ENCODE measurements around the gene NANOS3.

The NANOS3 gene

GRCh38 chr19:13876834-13877233 lies at the start of gene NANOS3:
TSS of gene NANOS3 (plus strand) at chr19:13877134. CDS start at chr19:13877249, 115 bp downstream.
- no peak for DNase-seq (ENCODE audit: extremely low read depth in 1 of 2, low read depth in 1 of 2)

GRCh38 chr19:13827656-13828055 lies 49.3 kb upstream of the NANOS3 start:
- no peak for DNase-seq (ENCODE audit: extremely low read depth in 1 of 2, low read depth in 1 of 2)

GRCh38 chr19:13830114-13830740 lies 46.7 kb upstream of the NANOS3 start:
- no peak for DNase-seq (ENCODE audit: extremely low read depth in 1 of 2, low read depth in 1 of 2)

- no peak for DNase-seq (ENCODE audit: extremely low read depth in 1 of 2, low read depth in 1 of 2)
Observed at GRCh38 chr19:13830741-13831536, 46.0 kb upstream of the NANOS3 start.

DNA sequence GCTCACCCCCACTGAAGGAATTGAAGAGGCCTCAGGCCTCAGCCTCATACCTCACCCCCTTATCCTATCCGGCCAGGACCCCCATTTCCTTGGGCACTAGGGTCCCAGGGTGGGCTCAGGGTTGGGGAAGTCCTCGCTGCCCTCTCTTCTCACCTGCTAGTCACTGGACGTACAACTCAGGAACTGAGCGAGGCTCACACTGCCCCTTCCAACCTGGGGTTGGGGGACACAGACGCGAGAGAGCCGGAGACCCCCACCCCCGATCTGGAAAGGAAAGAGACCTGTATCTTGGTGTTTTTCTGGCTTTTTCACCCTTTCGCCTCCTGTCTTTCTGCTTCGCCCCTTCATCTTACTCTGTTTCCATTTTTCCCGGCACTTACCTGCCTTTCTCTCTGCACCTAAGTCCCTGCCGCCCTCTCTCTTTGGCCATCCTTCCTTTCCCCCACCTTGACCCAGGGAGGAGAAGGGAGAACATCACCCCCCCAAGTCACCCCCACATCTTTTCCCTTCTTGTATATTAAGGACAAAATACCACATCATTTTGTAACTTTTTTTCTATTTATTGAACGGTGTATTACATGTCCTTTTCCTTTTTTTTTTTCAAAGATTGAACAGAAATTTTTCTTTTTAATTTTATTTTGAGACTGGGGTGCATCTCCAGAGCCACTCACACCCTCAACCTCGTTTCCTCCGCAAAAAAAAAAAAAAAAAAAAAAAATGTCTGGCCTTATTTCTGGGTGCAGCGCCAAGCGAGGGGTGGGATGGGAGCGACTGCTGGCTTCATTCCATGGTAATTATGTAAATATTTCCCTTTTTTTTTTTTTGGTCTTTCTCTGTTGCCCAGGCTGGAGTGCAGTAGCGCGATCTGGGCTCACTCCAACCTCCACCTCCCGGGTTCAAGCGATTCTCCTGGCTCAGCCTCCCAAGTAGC lies 45.1 kb upstream of the NANOS3 start:
- DNase-seq (ENCODE audit: extremely low read depth in 1 of 2, low read depth in 1 of 2), result no peak

DNA sequence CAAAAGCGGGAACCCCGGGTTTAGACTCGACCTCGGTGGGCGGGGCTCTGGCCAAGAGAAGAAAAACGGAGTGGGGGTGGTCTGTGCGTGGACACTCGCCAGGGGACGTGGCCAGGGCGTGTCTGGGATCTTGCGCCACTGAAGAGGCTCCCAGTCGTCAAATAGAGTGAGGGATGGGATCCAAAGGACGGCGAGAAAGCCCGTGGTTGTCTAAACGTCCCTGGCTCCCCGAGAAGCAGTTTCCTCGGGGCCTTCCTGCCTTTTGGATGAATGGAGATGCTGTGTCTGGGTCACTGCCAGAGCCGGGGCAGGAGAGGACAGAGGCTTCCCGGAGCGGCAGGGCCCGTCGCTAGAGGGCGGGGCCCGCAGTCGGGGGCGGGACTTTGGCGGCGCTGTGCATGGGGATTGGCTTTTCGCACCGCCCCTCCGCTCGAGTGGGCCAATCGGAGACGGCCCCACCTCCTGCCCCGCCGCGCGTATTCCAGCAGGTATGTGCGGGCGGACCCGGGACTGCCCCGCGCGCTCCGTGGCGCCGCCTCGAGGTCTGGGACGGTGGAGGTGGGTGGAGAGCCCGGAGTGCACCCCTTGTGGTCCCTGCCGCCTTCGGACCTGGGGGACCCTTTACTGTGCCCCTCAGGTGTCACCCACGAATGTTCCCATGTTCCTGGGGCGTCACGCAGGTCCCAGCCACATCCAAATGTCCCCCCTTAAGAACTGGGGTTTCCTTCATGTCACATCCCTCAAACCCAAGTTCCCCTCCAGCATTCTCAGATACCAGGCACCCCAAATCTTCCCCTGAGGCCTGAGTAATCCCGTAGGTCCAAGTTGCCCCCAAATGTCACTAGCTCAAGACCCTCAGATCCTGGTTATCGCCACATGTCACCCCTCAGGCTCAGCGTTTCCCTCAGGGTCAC lies 43.3 kb upstream of the NANOS3 start:
- peak; percentile 88 to 90 for DNase-seq (ENCODE audit: extremely low read depth in 1 of 2, low read depth in 1 of 2)

- DNase-seq (ENCODE audit: extremely low read depth in 1 of 2, low read depth in 1 of 2), result no peak
Observed at GRCh38 chr19:13834244-13835069, 42.5 kb upstream of the NANOS3 start.

DNA sequence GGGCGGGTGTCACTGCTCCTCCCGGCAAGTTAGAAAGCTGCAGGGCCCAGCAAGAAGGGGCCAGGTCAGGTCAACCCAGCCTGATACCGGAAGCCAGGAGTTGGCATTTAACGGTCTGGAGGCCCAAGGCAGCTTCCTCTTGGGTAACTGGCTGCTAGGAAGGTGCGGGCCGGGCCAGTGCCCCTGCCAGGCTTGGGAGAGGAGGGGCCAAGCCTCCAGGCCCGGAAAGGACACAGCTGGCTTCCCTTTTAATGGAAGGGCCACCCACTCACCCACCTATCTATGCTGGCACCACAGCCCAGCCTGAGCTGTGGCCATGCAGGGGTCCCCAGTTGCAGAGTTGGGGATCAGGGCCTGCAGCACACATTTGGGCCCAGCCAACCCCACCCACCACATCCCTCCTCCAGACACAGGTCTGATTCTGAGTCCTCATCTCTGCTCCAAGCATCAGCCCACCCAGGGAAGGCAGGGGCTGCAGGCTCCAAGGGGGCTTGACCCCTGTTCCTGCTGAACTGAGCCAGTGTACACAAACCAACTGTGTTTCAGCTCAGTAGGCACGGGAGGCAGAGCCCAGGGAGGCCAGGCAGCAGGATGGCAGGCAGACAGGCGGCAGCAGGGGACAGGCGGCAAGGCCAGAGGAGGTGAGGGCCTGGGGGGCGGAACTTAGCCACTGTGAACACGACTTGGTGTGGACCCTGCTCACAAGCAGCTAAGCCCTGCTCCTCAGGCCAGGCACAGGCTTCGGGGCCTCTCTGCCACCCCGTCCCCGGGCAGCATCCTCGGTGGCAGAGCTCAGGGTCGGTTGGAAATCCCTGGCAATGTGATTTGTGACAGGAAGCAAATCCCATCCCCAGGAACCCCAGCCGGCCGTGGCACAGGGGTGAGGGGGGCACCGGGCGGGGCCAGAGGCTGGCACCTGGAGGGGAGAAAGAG lies 40.9 kb upstream of the NANOS3 start:
- DNase-seq (ENCODE audit: extremely low read depth in 1 of 2, low read depth in 1 of 2), result no peak

GRCh38 chr19:13838435-13839129 lies 38.4 kb upstream of the NANOS3 start:
- DNase-seq (ENCODE audit: extremely low read depth in 1 of 2, low read depth in 1 of 2), result no peak

DNA sequence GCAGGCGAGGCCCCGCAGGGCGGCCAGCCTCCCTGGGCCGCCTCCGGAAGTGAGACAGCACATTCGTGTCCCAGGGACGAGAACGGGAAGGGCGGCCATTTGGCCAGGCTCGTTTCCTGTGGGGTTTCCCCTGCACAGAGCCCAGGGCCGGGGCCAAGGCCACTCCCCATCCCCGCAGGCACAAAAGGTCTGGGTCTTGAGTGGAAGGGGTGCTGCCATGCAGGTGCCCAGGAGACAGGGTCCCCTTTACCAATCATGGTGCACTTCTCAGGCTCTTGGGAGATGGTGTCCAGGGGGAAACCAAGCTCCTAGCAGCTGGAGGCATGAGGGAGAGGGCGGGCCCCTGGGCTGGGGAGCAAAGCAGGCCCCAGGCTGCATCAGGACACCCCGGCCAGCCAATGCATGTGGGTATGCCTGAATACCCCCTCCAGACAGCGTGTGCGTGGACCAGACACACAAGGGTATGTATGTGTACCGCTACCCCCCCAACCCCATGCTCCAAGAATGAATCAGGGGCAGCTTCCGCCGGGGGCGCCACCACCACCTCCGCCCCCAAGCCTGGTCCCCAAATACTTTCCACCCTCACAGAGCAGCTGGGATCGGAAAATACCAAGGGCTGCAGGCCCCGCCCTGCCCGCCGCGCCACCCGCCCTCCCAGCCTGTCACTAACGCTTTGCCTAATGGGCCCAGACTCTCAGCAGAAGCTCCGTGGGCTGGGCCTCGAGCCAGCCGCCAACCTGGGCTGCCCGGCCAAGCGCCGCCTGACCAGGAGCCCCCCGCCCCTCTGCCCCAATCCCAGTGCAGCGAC lies 37.6 kb upstream of the NANOS3 start:
- DNase-seq (ENCODE audit: extremely low read depth in 1 of 2, low read depth in 1 of 2), result peak; percentile 87 to 91

GRCh38 chr19:13839938-13840304 lies 37.0 kb upstream of the NANOS3 start:
- no peak for DNase-seq (ENCODE audit: extremely low read depth in 1 of 2, low read depth in 1 of 2)

- DNase-seq (ENCODE audit: extremely low read depth in 1 of 2, low read depth in 1 of 2), result no peak
Observed at GRCh38 chr19:13840305-13841085, 36.4 kb upstream of the NANOS3 start.

DNA sequence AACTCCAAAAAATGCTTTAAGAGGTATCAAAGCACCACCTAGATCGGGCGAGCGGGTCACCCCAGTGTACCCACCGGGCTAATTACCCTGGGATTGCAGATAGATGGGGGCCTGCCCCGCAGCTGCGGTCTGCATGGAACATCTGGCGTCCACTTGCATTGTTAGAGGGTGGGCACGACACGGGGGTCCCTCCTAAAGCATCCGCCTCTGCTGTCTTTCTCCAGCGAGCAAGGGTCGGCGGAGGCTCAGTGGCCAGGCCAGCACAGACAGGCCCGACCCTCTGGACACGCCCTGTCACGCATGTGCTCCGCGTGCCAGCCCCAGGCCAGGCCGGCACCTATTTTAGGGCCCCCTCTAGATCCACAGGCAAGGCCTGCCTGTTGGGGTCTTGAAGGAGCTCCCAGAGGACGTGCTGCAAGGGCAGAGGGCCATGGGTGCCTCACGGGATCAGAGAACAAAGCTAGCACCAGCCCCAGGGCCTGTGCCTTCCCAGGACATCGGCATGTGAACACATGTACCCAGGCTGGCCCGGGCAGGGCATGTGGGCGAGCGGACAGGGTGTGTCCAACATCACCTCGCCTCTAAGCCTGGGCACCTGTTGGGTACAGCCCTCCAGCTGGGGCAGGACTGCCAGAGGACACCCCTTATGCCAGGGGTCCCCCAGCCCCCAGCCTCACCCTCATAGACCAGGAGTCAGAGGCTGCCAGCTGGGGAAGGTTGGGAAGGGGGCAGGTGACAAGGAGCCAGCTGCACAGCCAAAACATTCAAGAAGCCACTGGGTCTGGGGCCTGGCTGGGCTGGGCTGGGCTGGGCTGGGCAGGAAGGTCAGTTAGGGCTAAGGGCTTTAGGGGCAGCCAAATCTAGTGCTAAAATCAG lies 35.6 kb upstream of the NANOS3 start:
- no peak for DNase-seq (ENCODE audit: extremely low read depth in 1 of 2, low read depth in 1 of 2)

GRCh38 chr19:13841962-13842290 lies 35.0 kb upstream of the NANOS3 start:
- DNase-seq (ENCODE audit: extremely low read depth in 1 of 2, low read depth in 1 of 2), result no peak
